Peyer's patch (tissue), 4 donors: ENCODE measurements around the gene GPR137.

Experiments
- POLR2A ChIP-seq, 2 donors: fragments of 450-650 bp; IDR thresholded peaks; one replicate each; pipeline ENCODE4 v1.5.1; 2017; ENCODE audit warnings: antibody characterized with exemption in 2 of 2, mild to moderate bottlenecking in 2 of 2, moderate library complexity in 2 of 2
- TF ChIP-seq, protein P1 (sequence below), 6 experiments: fragments of 450-650 bp in 4 of 6; fragments of 200-600 bp in 2 of 6; sonication (generic) in 1 of 6; IDR thresholded peaks; one replicate each; pipeline ENCODE4 v1.5.1; 2017 to 2019; ENCODE audit warnings: antibody characterized with exemption in 6 of 6, mild to moderate bottlenecking in 3 of 6, moderate library complexity in 1 of 6

DNA sequence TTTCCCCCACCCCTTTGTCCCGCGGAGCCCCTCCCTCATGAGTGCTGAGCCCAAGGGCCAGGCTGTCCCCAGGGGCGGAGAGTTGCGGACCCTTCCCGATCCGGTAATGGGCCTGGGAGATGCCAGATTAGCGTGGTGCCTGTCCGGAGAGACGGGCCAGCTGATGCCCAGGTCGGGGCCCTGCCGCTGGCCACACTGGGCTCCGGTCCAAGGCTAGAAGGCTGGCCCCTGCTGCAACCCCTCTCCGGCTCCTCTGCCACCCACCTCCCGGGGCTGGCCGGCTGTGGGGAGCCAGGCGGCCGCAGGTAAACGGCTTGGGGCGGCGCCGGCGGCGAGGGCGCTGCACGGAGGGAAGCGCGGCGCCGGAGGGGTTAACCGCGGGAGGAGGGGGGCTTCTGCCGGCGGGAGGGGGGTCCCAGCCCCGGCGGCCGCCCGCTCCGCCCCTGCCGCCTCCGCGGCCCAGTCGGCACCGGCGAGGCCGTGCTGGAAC is 5.7 kb downstream of the GPR137 start, which contains the start of gene KCNK4:
- TF ChIP-seq, protein P1, sequence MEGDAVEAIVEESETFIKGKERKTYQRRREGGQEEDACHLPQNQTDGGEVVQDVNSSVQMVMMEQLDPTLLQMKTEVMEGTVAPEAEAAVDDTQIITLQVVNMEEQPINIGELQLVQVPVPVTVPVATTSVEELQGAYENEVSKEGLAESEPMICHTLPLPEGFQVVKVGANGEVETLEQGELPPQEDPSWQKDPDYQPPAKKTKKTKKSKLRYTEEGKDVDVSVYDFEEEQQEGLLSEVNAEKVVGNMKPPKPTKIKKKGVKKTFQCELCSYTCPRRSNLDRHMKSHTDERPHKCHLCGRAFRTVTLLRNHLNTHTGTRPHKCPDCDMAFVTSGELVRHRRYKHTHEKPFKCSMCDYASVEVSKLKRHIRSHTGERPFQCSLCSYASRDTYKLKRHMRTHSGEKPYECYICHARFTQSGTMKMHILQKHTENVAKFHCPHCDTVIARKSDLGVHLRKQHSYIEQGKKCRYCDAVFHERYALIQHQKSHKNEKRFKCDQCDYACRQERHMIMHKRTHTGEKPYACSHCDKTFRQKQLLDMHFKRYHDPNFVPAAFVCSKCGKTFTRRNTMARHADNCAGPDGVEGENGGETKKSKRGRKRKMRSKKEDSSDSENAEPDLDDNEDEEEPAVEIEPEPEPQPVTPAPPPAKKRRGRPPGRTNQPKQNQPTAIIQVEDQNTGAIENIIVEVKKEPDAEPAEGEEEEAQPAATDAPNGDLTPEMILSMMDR (IDR thresholded peaks at IDR 0.05): no peak
- no peak for TF ChIP-seq POLR2A (IDR thresholded peaks at IDR 0.05)
